ENCODE data around the gene ABHD14A.

The ABHD14A gene

GRCh38 chr3:51945031-51945840 lies 29.6 kb upstream of the ABHD14A start:
- H3K27ac ChIP-seq (ENCODE audit: low read depth, low read length, poor library complexity, severe bottlenecking) = no peak overlapping the region
- peaks cover 20% of the 10 kb centered on the region for H3K4me1 ChIP-seq (ENCODE audit: insufficient read depth, low read length, severe bottlenecking)
- no peak overlapping the region for H3K4me3 ChIP-seq (ENCODE audit: low read depth, low read length, poor library complexity, severe bottlenecking)
- H4K20me1 ChIP-seq (ENCODE audit: insufficient read depth, low read length) = no peaks in the 10 kb centered on the region
- H2AFZ ChIP-seq (ENCODE audit: low read length) = no peak overlapping the region
- no peaks in the 10 kb centered on the region for H3K27me3 ChIP-seq (ENCODE audit: insufficient read depth, low read length)
- no peaks in the 10 kb centered on the region for H3F3A ChIP-seq (ENCODE audit: insufficient read depth, low read length)
- H3K4me2 ChIP-seq (ENCODE audit: low read length) = no peak overlapping the region
- no peak for TF ChIP-seq CTCF (IDR thresholded peaks at IDR 0.05; ENCODE audit: low read length)
- no peak for TF ChIP-seq EZH2 (IDR thresholded peaks at IDR 0.05; ENCODE audit: borderline replicate concordance, low read length)
- H3K79me2 ChIP-seq (ENCODE audit: insufficient read depth, low read length) = peaks cover 7% of the 10 kb centered on the region; the same call in 1 of the 2 replicates
- H3K9me3 ChIP-seq (ENCODE audit: low read length) = no peaks in the 10 kb centered on the region
- H3K9ac ChIP-seq (ENCODE audit: low read length) = no peak overlapping the region
- no peaks in the 10 kb centered on the region for H3K9me2 ChIP-seq (ENCODE audit: low read depth, low read length)
- H3K36me3 ChIP-seq (ENCODE audit: insufficient read depth, low read length) = no peaks in the 10 kb centered on the region

- H4K20me1 ChIP-seq (ENCODE audit: insufficient read depth, low read length) = no peaks in the 10 kb centered on the region
- H3K27me3 ChIP-seq (ENCODE audit: insufficient read depth, low read length) = 0 out of 2 replicates have a peak, but pooled peaks cover 3% of the 10 kb centered on the region
- H3K79me2 ChIP-seq (ENCODE audit: insufficient read depth, low read length) = peaks cover 3% of the 10 kb centered on the region; the same call in 1 of the 2 replicates
- H3K9me2 ChIP-seq (ENCODE audit: low read depth, low read length) = no peaks in the 10 kb centered on the region
- H3K4me3 ChIP-seq (ENCODE audit: low read depth, low read length, poor library complexity, severe bottlenecking) = no peak overlapping the region
- no peaks in the 10 kb centered on the region for H3K9me3 ChIP-seq (ENCODE audit: low read length)
- H3K9ac ChIP-seq (ENCODE audit: low read length) = no peak overlapping the region
- no peak overlapping the region for H3K4me2 ChIP-seq (ENCODE audit: low read length)
- H3K4me1 ChIP-seq (ENCODE audit: insufficient read depth, low read length, severe bottlenecking) = peaks cover 11% of the 10 kb centered on the region
- TF ChIP-seq CTCF (IDR thresholded peaks at IDR 0.05; ENCODE audit: low read length) (no peak), EZH2 (IDR thresholded peaks at IDR 0.05; ENCODE audit: borderline replicate concordance, low read length) (no peak)
- no peak overlapping the region for H2AFZ ChIP-seq (ENCODE audit: low read length)
- no peaks in the 10 kb centered on the region for H3K36me3 ChIP-seq (ENCODE audit: insufficient read depth, low read length)
- no peaks in the 10 kb centered on the region for H3F3A ChIP-seq (ENCODE audit: insufficient read depth, low read length)
- H3K27ac ChIP-seq (ENCODE audit: low read depth, low read length, poor library complexity, severe bottlenecking) = no peak overlapping the region
Observed at GRCh38 chr3:51945926-51946705, 28.7 kb upstream of the ABHD14A start.

GRCh38 chr3:51946796-51947195 lies 28.1 kb upstream of the ABHD14A start:
- Histone ChIP-seq H3K9me3 (ENCODE audit: low read length) (no peaks in the 10 kb centered on the region), H3K4me3 (ENCODE audit: low read depth, low read length, poor library complexity, severe bottlenecking) (no peak overlapping the region), H3K9me2 (ENCODE audit: low read depth, low read length) (no peaks in the 10 kb centered on the region), H3K36me3 (ENCODE audit: insufficient read depth, low read length) (no peaks in the 10 kb centered on the region), H3F3A (ENCODE audit: insufficient read depth, low read length) (no peaks in the 10 kb centered on the region), H3K27me3 (ENCODE audit: insufficient read depth, low read length) (0 out of 2 replicates have a peak, but pooled peaks cover 3% of the 10 kb centered on the region), H3K4me2 (ENCODE audit: low read length) (no peak overlapping the region), H3K27ac (ENCODE audit: low read depth, low read length, poor library complexity, severe bottlenecking) (no peak overlapping the region), H2AFZ (ENCODE audit: low read length) (no peak overlapping the region), H3K4me1 (ENCODE audit: insufficient read depth, low read length, severe bottlenecking) (peaks cover 8% of the 10 kb centered on the region), H3K9ac (ENCODE audit: low read length) (no peak overlapping the region), H3K79me2 (ENCODE audit: insufficient read depth, low read length) (no peaks in the 10 kb centered on the region), H4K20me1 (ENCODE audit: insufficient read depth, low read length) (no peaks in the 10 kb centered on the region)
- no peak for TF ChIP-seq EZH2 (IDR thresholded peaks at IDR 0.05; ENCODE audit: borderline replicate concordance, low read length)
- no peak for TF ChIP-seq CTCF (IDR thresholded peaks at IDR 0.05; ENCODE audit: low read length)
